Mesendoderm (in vitro differentiated cells): ENCODE measurements around the gene PDE6A.
A peak's percentile ranks its signal among the peaks of the same experiment; 100 is the strongest.

Experiments
- DNase-seq: peaks from one replicate; pipeline ENCODE4 v3.0.0; 2013
- H2AK5ac ChIP-seq: 2 replicates; pipeline ENCODE4 v1.6.1; 2013; ENCODE audit warnings: low read length, inconsistent platforms
- H2BK120ac ChIP-seq: 2 replicates; pipeline ENCODE4 v1.6.1; 2013; ENCODE audit warnings: low read depth, mild to moderate bottlenecking, low read length, moderate library complexity, mixed read lengths
- H2BK15ac ChIP-seq: replicated peaks from 2 replicates; pipeline ENCODE4 v1.6.1; 2013; ENCODE audit warnings: low read depth, mild to moderate bottlenecking, moderate library complexity
- H2BK5ac ChIP-seq: 2 replicates; pipeline ENCODE4 v1.6.1; 2013; ENCODE audit warnings: low read length, inconsistent platforms
- H3K18ac ChIP-seq: 2 replicates; pipeline ENCODE4 v1.6.1; 2013; ENCODE audit warnings: mild to moderate bottlenecking, low read length, mixed read lengths
- H3K23ac ChIP-seq: one replicate; pipeline ENCODE4 v1.6.1; 2013; ENCODE audit warnings: low read length
- H3K27ac ChIP-seq: 2 replicates; pipeline ENCODE4 v1.5.1; 2013; ENCODE audit warnings: low read depth, mild to moderate bottlenecking, inconsistent platforms, low read length, moderate library complexity
- H3K27me3 ChIP-seq: 2 replicates; pipeline ENCODE4 v1.6.1; 2013; ENCODE audit warnings: low read length, control low read depth, mild to moderate bottlenecking, inconsistent platforms; ENCODE audit not compliant: insufficient read depth, poor library complexity
- H3K36me3 ChIP-seq: 2 replicates; pipeline ENCODE4 v1.6.1; 2013; ENCODE audit warnings: low read length, inconsistent platforms; ENCODE audit not compliant: control insufficient read depth, insufficient read depth
- H3K4ac ChIP-seq: one replicate; pipeline ENCODE4 v1.6.1; 2013; ENCODE audit warnings: low read depth, mild to moderate bottlenecking, low read length, moderate library complexity
- H3K4me1 ChIP-seq: 2 replicates; pipeline ENCODE4 v1.6.1; 2013; ENCODE audit warnings: low read depth, low read length, inconsistent platforms; ENCODE audit not compliant: control insufficient read depth
- H3K4me2 ChIP-seq: 2 replicates; pipeline ENCODE4 v1.6.1; 2013; ENCODE audit warnings: low read length
- H3K4me3 ChIP-seq: 2 replicates; pipeline ENCODE4 v1.5.1; 2013; ENCODE audit warnings: mild to moderate bottlenecking, low read length
- H3K56ac ChIP-seq: one replicate; pipeline ENCODE4 v1.6.1; 2013; ENCODE audit warnings: low read length
- H3K79me1 ChIP-seq: 2 replicates; pipeline ENCODE4 v1.6.1; 2013; ENCODE audit warnings: low read length, inconsistent platforms
- H3K79me2 ChIP-seq: 2 replicates; pipeline ENCODE4 v1.6.1; 2013; ENCODE audit warnings: mild to moderate bottlenecking, low read length; ENCODE audit not compliant: control insufficient read depth, insufficient read depth
- H3K9ac ChIP-seq: 2 replicates; pipeline ENCODE4 v1.6.1; 2013; ENCODE audit warnings: low read length, inconsistent platforms
- H4K5ac ChIP-seq: one replicate; pipeline ENCODE4 v1.6.1; 2013; ENCODE audit warnings: low read length
- H4K8ac ChIP-seq: one replicate; pipeline ENCODE4 v1.6.1; 2013; ENCODE audit warnings: low read depth, mild to moderate bottlenecking, control low read depth, low read length, moderate library complexity
- WGBS: extraction: QIAGEN DNeasy Blood & Tissue Kit; methylation state at CpG from one replicate; pipeline ENCODE4 v1.1.7; 2013; ENCODE audit warnings: low lambda C conversion rate, missing lambda C conversion rate; ENCODE audit not compliant: insufficient coverage; ENCODE audit errors: extremely low coverage; 5-methylcytosine and 5-hydroxymethylcytosine counted together

The PDE6A gene

DNA sequence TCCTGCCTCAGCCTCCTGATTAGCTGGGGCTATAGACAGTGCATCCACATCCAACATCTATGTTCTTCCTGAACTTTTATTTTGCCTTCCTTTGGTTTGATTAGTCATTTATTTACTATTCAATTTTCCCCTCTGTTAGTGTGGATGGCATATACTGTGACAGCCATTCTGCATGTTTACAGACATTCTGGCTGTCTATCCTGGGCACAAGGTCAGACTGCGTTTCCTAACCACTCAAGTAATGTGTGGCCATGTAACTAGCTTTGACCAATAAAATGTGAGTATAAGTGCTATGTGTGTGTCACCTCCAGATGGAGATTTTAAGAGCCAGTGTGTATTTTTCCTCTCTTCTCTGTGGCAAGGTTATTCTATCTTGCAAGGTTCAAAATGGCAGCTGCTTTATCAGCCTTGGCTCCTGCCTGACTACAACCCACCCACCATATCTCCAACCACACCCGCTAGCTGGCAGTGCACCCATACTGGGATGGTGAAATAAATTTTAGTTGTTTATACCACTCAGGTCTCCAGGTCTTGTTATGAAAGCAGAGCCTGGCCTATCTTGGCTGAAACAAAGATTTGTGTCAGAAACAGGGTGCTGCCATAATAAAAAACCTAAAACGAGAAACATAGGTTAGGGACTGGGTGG, 32.2 kb downstream of the PDE6A start:
- whole genome bisulfite sequencing, result no CpG with 5 or more reads among the region's 3 CpGs
- Histone ChIP-seq H4K8ac (no peak overlapping the region), H3K36me3 (no peaks in the 10 kb centered on the region), H2BK120ac (no peak overlapping the region), H3K4ac (no peak overlapping the region), H3K18ac (no peak overlapping the region), H3K4me1 (no peaks in the 10 kb centered on the region), H3K4me2 (no peak overlapping the region), H3K23ac (no peak overlapping the region), H4K5ac (no peak overlapping the region), H2BK5ac (no peak overlapping the region), H3K56ac (no peak overlapping the region), H2AK5ac (no peak overlapping the region), H3K79me1 (no peaks in the 10 kb centered on the region), H3K4me3 (no peak overlapping the region), H3K27ac (no peak overlapping the region), H3K27me3 (no peaks in the 10 kb centered on the region), H2BK15ac (no peak overlapping the region), H3K9ac (no peak overlapping the region), H3K79me2 (no peaks in the 10 kb centered on the region)
- DNase-seq, result no peak

DNA sequence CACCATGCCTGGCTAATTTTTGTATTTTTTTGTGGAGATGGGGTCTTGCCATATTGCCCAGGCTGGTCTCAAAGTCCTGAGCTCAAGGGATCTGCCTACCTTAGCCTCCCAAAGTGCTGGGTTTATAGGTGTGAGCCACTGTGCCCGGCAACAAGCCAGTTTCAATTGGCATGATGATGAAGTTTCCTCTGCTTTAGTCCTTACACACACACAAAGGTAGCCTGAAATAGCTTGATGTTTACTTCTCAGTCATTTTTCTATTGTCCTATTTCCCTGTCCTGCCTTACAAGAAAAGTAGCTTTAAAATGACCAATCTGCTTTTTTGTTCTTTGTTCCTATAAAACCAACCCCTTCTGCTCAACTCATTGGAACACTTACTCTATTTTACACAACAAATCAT, 33.6 kb downstream of the PDE6A start:
- Histone ChIP-seq H3K79me2 (no peaks in the 10 kb centered on the region), H4K8ac (no peak overlapping the region), H3K4me1 (no peaks in the 10 kb centered on the region), H4K5ac (no peak overlapping the region), H2BK15ac (no peak overlapping the region), H2AK5ac (no peak overlapping the region), H3K18ac (no peak overlapping the region), H3K56ac (no peak overlapping the region), H3K23ac (peak overlapping the region; percentile 93), H3K4ac (no peak overlapping the region), H3K27me3 (no peaks in the 10 kb centered on the region), H2BK120ac (no peak overlapping the region), H3K79me1 (no peaks in the 10 kb centered on the region), H3K9ac (no peak overlapping the region), H3K36me3 (no peaks in the 10 kb centered on the region), H3K27ac (no peak overlapping the region), H3K4me3 (no peak overlapping the region), H2BK5ac (no peak overlapping the region), H3K4me2 (no peak overlapping the region)
- no CpG with 5 or more reads among the region's 1 CpG for WGBS
- DNase-seq, result no peak

DNA sequence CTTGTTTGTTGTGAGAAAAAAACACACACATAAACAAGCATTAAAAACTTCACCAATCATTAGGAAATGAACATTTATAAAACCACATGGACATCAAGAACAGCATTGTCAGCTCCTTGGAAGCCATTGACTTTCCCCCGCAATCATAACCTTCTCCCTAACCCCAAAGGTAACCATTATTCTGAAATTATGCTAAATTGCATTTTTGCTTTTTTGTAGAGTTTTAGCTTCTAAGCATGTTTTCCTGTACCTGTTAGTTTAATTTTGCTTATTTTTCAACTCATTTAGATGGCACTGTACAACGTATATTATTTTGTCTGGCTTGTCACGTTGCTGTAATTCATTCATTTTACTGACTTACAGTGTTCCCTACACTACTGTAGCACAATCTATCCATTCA, 36.8 kb downstream of the PDE6A start:
- DNase-seq, result no peak
- no peak overlapping the region for H3K27ac ChIP-seq

DNA sequence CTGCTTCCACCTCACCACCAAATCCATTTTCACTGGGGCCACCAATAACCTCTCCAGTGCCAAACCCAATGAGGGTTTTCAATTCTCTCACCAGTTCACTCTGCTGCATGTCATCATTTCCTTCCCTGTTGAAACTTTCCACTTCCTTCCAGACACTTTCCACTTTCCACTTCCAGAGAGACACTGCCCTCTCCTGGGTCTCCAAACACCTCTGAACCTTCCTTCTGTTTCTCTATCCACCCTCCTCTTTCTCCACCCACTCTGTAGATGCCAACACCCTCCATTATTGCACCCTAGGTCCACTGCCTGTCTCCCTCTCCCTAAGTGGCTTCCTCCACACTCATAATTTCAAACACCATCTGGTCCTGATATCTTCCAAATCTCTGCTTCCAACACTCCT, 39.6 kb downstream of the PDE6A start:
- no peak overlapping the region for H2BK15ac ChIP-seq
- no peak overlapping the region for H3K18ac ChIP-seq
- H3K56ac ChIP-seq, result no peak overlapping the region
- no peak overlapping the region for H2AK5ac ChIP-seq
- H4K5ac ChIP-seq, result no peak overlapping the region
- H2BK120ac ChIP-seq, result no peak overlapping the region
- no peak overlapping the region for H3K27ac ChIP-seq
- no peak overlapping the region for H2BK5ac ChIP-seq
- no peaks in the 10 kb centered on the region for H3K79me2 ChIP-seq
- H3K4me3 ChIP-seq, result no peak overlapping the region
- DNase-seq, result no peak
- H3K4me1 ChIP-seq, result no peaks in the 10 kb centered on the region
- H3K79me1 ChIP-seq, result no peaks in the 10 kb centered on the region
- no peak overlapping the region for H3K4me2 ChIP-seq
- no peaks in the 10 kb centered on the region for H3K27me3 ChIP-seq
- no peak overlapping the region for H3K23ac ChIP-seq
- H3K9ac ChIP-seq, result no peak overlapping the region
- H3K36me3 ChIP-seq, result no peaks in the 10 kb centered on the region
- no peak overlapping the region for H4K8ac ChIP-seq
- no peak overlapping the region for H3K4ac ChIP-seq

More for the DNA sequence above, 36.8 kb downstream of the PDE6A start:
- Histone ChIP-seq H3K27me3 (no peaks in the 10 kb centered on the region), H2BK120ac (no peak overlapping the region), H2BK15ac (no peak overlapping the region), H4K8ac (no peak overlapping the region), H3K4me3 (no peak overlapping the region), H4K5ac (no peak overlapping the region), H3K4ac (no peak overlapping the region), H3K4me1 (no peaks in the 10 kb centered on the region), H3K36me3 (no peaks in the 10 kb centered on the region), H3K23ac (no peak overlapping the region), H2AK5ac (no peak overlapping the region), H3K18ac (no peak overlapping the region), H3K9ac (no peak overlapping the region), H3K4me2 (no peak overlapping the region), H2BK5ac (no peak overlapping the region), H3K79me2 (no peaks in the 10 kb centered on the region), H3K56ac (no peak overlapping the region), H3K79me1 (no peaks in the 10 kb centered on the region)
- no CpG with 5 or more reads among the region's 3 CpGs for WGBS

DNA sequence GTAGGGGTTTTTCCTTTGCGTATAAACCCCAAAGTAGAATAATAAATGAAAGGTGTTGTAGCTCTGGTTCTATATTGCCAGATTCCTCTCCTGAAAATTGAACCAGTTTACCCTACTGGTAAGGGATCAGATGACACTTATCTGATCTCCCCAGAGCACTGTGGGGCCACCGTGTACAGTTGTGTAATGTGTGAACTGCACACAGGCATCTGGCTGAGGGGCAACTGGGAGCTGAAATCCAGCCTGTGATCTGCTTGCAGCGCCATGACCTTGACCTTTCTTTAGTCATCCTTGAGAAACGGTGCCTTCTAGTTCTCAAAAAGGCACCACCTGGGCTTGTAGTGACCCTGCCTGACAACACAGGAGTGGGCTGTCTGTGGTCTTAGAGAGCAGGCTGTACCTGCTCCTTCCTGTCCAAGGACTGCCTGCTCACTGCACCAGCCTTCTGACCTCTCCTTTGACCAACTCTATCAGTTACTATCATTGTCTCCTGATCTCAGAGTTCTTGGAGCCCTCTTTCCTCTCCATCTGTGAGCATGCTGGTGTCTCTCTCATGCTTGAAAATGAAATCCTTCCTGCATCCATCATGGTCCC, 40.2 kb downstream of the PDE6A start:
- no peak overlapping the region for H3K23ac ChIP-seq

DNA sequence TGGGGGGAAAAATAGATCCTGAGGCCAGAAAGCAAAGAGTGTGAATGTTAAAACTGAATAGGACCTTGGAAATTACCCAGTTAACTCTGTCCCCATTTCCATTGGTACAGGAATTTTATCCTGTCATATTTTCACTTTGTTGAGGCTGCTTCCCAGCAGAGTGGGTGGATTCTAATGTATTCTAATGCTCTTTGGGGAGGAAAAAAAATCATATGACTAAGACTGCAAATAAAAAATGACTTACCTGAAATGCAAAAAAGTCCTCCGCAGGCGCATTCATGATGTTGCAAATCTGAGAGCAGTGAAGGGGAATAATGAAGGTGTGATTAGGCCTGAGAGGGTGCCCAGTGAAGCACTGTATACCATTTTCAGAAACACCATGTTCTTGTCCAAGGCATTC, 41.2 kb downstream of the PDE6A start:
- Histone ChIP-seq H3K79me2 (no peaks in the 10 kb centered on the region), H3K4me3 (no peak overlapping the region), H3K4ac (no peak overlapping the region), H3K56ac (no peak overlapping the region), H3K79me1 (no peaks in the 10 kb centered on the region), H2BK15ac (no peak overlapping the region), H3K9ac (no peak overlapping the region), H3K36me3 (no peaks in the 10 kb centered on the region), H3K4me2 (no peak overlapping the region), H4K5ac (no peak overlapping the region), H2AK5ac (no peak overlapping the region), H4K8ac (no peak overlapping the region), H3K4me1 (no peaks in the 10 kb centered on the region), H3K27ac (no peak overlapping the region), H3K18ac (no peak overlapping the region), H3K27me3 (no peaks in the 10 kb centered on the region), H2BK5ac (no peak overlapping the region), H2BK120ac (no peak overlapping the region), H3K23ac (no peak overlapping the region)
- WGBS, result no CpG with 5 or more reads among the region's 2 CpGs
- no peak for DNase-seq

More for the DNA sequence above, 40.2 kb downstream of the PDE6A start:
- H3K56ac ChIP-seq, result no peak overlapping the region
- no peak overlapping the region for H3K4me3 ChIP-seq
- H2BK15ac ChIP-seq, result no peak overlapping the region
- H4K8ac ChIP-seq, result no peak overlapping the region
- WGBS, result no CpG with 5 or more reads among the region's 4 CpGs
- no peak overlapping the region for H3K9ac ChIP-seq
- H4K5ac ChIP-seq, result no peak overlapping the region
- no peaks in the 10 kb centered on the region for H3K27me3 ChIP-seq
- no peak overlapping the region for H3K4me2 ChIP-seq
- H2BK5ac ChIP-seq, result no peak overlapping the region
- H2BK120ac ChIP-seq, result no peak overlapping the region
- H3K79me2 ChIP-seq, result no peaks in the 10 kb centered on the region
- no peak for DNase-seq
- H3K27ac ChIP-seq, result no peak overlapping the region
- no peak overlapping the region for H2AK5ac ChIP-seq
- no peak overlapping the region for H3K18ac ChIP-seq
- no peaks in the 10 kb centered on the region for H3K4me1 ChIP-seq
- H3K4ac ChIP-seq, result no peak overlapping the region
- H3K36me3 ChIP-seq, result no peaks in the 10 kb centered on the region
- H3K79me1 ChIP-seq, result no peaks in the 10 kb centered on the region
